Activated naive CD4-positive, alpha-beta T cell (primary cell): ENCODE results near the gene PDCD1.
"Not testable (repeated sequence)": the region's sequence is repeated elsewhere in the genome, so short reads cannot be mapped to it uniquely, and the experiment has no call there.

Source experiments
- DNase-seq, 4 experiments: peaks; one replicate each; lab custom pipeline; 2025; lab: John Stamatoyannopoulos, UW

Gene PDCD1

GRCh38 chr2:241834527-241835210 lies 24.0 kb downstream of the PDCD1 start:
- no peak for DNase-seq

- DNase-seq = not testable (repeated sequence)
Measured at GRCh38 chr2:241833756-241834526, 24.8 kb downstream of the PDCD1 start.

- no peak for DNase-seq
Measured at GRCh38 chr2:241833101-241833663, 25.5 kb downstream of the PDCD1 start.

- no peak for DNase-seq
Measured at GRCh38 chr2:241827394-241827793, 31.3 kb downstream of the PDCD1 start.

- DNase-seq = not testable (repeated sequence)
Measured at GRCh38 chr2:241823531-241824437, 34.9 kb downstream of the PDCD1 start.

GRCh38 chr2:241822264-241822623 lies 36.5 kb downstream of the PDCD1 start:
- DNase-seq = no peak

- no peak for DNase-seq
Measured at GRCh38 chr2:241821460-241822263, 37.0 kb downstream of the PDCD1 start.

- no peak for DNase-seq
Measured at GRCh38 chr2:241820625-241821384, 37.9 kb downstream of the PDCD1 start.

- DNase-seq = not testable (repeated sequence)
Measured at GRCh38 chr2:241819947-241820624, 38.6 kb downstream of the PDCD1 start.

GRCh38 chr2:241818943-241819270 lies 39.8 kb downstream of the PDCD1 start:
- DNase-seq = no peak

- DNase-seq = no peak
Measured at GRCh38 chr2:241818229-241818942, 40.3 kb downstream of the PDCD1 start.

GRCh38 chr2:241817821-241818215 lies 40.9 kb downstream of the PDCD1 start:
- DNase-seq = not testable (repeated sequence)

GRCh38 chr2:241817126-241817820 lies 41.4 kb downstream of the PDCD1 start:
- no peak for DNase-seq

- no peak for DNase-seq
Measured at GRCh38 chr2:241816431-241817121, 42.1 kb downstream of the PDCD1 start.

GRCh38 chr2:241815477-241816430 lies 42.9 kb downstream of the PDCD1 start:
- no peak for DNase-seq

- no peak for DNase-seq
Measured at GRCh38 chr2:241814643-241815476, 43.8 kb downstream of the PDCD1 start.
